Lower leg skin (tissue), 3 donors: Measurements from ENCODE around the gene PIP4K2A.

Experiments
- POLR2A ChIP-seq, 2 donors: fragments of 450-650 bp; IDR thresholded peaks; one replicate each; pipeline ENCODE4 v1.6.1; 2016 to 2017; ENCODE audit warnings: antibody characterized with exemption in 2 of 2, mild to moderate bottlenecking in 1 of 2, moderate library complexity in 1 of 2
- TF ChIP-seq, protein P1 (sequence below), 3 donors: fragments of 450-650 bp; IDR thresholded peaks; one replicate each; pipeline ENCODE4 v1.5.1; 2016; ENCODE audit warnings: antibody characterized with exemption in 3 of 3, mild to moderate bottlenecking in 3 of 3, moderate library complexity in 2 of 3

DNA sequence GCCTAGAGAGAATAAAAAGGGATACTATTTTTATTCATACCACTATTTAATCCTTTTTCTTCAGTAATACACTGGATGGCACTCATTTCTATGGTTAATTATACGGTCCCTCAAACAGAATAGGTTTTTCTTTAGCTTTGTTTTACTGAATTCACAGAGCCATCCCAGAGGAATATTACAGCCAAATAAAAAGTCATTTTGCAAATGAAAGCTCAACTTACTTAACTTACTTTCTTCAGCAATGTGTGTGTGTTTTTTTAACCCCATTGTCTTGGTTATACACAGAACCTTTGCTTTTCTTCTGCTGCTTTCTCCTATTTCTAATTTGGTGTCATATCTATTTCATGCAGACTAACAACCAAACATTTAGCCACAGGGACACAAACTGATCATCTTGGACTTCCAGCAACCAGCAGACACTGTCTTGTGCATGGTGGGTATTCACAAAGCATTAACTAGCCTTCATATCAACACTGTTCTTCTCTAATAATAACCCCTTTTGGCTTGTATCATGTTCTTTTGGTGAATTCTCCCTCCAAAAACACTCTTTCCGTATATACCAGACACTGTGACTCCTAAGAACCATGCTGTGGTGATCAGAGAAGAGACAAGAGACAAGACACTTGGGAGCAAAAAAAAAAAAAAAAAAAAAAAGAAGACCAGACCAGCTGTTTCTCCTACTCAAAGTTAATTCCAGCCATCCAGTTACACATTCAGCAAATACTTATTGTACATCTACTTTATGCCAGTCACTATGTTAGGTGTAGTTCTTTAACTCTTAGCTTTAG is 40.4 kb downstream of the PIP4K2A start:
- no peak for TF ChIP-seq POLR2A (IDR thresholded peaks at IDR 0.05)
- TF ChIP-seq, protein P1, sequence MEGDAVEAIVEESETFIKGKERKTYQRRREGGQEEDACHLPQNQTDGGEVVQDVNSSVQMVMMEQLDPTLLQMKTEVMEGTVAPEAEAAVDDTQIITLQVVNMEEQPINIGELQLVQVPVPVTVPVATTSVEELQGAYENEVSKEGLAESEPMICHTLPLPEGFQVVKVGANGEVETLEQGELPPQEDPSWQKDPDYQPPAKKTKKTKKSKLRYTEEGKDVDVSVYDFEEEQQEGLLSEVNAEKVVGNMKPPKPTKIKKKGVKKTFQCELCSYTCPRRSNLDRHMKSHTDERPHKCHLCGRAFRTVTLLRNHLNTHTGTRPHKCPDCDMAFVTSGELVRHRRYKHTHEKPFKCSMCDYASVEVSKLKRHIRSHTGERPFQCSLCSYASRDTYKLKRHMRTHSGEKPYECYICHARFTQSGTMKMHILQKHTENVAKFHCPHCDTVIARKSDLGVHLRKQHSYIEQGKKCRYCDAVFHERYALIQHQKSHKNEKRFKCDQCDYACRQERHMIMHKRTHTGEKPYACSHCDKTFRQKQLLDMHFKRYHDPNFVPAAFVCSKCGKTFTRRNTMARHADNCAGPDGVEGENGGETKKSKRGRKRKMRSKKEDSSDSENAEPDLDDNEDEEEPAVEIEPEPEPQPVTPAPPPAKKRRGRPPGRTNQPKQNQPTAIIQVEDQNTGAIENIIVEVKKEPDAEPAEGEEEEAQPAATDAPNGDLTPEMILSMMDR (IDR thresholded peaks at IDR 0.05), result no peak
